Subcutaneous abdominal adipose tissue (tissue), 5 donors: ENCODE results near the gene CD68.

Experiments used
- H3K27ac ChIP-seq: one replicate; pipeline ENCODE4 v1.7.0; 2013; ENCODE audit warnings: low read depth, mild to moderate bottlenecking, inconsistent platforms, low read length, moderate library complexity
- H3K27me3 ChIP-seq, 5 donors: one replicate each; pipeline ENCODE4 v1.7.0; 2013; ENCODE audit warnings: low read length in 5 of 5, inconsistent platforms in 1 of 5; ENCODE audit not compliant: control insufficient read depth in 5 of 5, insufficient read depth in 4 of 5
- H3K36me3 ChIP-seq, 5 donors: one replicate each; pipeline ENCODE4 v1.7.0; 2013; ENCODE audit warnings: low read length in 5 of 5; ENCODE audit not compliant: control insufficient read depth in 5 of 5, insufficient read depth in 5 of 5
- H3K4me1 ChIP-seq, 5 donors: one replicate each; pipeline ENCODE4 v1.7.0; 2013; ENCODE audit warnings: low read length in 5 of 5, mild to moderate bottlenecking in 3 of 5, moderate library complexity in 1 of 5; ENCODE audit not compliant: control insufficient read depth in 5 of 5, insufficient read depth in 5 of 5
- H3K4me3 ChIP-seq, 5 donors: one replicate each; pipeline ENCODE4 v1.7.0; 2013; ENCODE audit warnings: low read length in 5 of 5, low read depth in 1 of 5
- H3K9ac ChIP-seq, 5 donors: one replicate each; pipeline ENCODE4 v1.7.0; 2013; ENCODE audit warnings: low read length in 5 of 5, mild to moderate bottlenecking in 4 of 5, moderate library complexity in 3 of 5
- H3K9me3 ChIP-seq, 5 donors: one replicate each; pipeline ENCODE4 v1.7.0; 2013; ENCODE audit warnings: low read length in 5 of 5; ENCODE audit not compliant: control insufficient read depth in 5 of 5
- donor health status: healthy.
- donor health status: healthy.
- donor health status: healthy.
- donor health status: healthy.
- donor health status: healthy.

Gene CD68

DNA sequence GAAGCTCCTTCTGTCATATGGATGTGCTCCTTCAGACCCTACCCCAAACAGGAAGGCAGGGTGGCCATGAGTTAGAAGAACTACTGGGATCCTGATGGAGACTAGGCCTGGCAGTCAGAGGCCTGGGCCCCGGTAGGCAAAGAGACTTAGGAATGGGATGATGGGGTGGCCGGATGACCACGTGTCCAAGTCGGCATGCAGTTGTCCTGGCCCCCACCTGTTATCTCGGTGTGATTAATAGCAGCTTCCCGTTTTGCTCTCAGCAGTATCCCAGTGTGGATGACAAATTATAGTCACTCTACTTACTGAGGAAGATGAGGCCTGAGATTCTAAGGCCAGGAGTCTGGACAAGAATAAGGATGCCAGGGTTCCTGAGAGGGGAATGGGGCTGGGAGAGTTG lies 29.1 kb upstream of the CD68 start:
- H3K9ac ChIP-seq = peak overlapping the region in 2 of 5 donors; percentile 68 to 71
- peak overlapping the region; percentile 62 for H3K27ac ChIP-seq
- H3K9me3 ChIP-seq = no peaks in the 10 kb centered on the region
- H3K36me3 ChIP-seq = peaks cover 0 to 23% (median 14%) of the 10 kb centered on the region in 5 donors
- peak overlapping the region in 1 of 5 donors; percentile 80 for H3K4me3 ChIP-seq
- H3K4me1 ChIP-seq = peaks cover 6 to 38% (median 23%) of the 10 kb centered on the region in 5 donors
- no peaks in the 10 kb centered on the region for H3K27me3 ChIP-seq

- peaks cover 6 to 42% (median 23%) of the 10 kb centered on the region in 5 donors for H3K4me1 ChIP-seq
- no peaks in the 10 kb centered on the region for H3K9me3 ChIP-seq
- H3K4me3 ChIP-seq = no peak overlapping the region
- H3K27ac ChIP-seq = no peak overlapping the region
- peaks cover 0 to 23% (median 14%) of the 10 kb centered on the region in 5 donors for H3K36me3 ChIP-seq
- no peak overlapping the region for H3K9ac ChIP-seq
- no peaks in the 10 kb centered on the region for H3K27me3 ChIP-seq
These were observed 28.0 kb upstream of the CD68 start for GRCh38 chr17:7551396-7551795.

DNA sequence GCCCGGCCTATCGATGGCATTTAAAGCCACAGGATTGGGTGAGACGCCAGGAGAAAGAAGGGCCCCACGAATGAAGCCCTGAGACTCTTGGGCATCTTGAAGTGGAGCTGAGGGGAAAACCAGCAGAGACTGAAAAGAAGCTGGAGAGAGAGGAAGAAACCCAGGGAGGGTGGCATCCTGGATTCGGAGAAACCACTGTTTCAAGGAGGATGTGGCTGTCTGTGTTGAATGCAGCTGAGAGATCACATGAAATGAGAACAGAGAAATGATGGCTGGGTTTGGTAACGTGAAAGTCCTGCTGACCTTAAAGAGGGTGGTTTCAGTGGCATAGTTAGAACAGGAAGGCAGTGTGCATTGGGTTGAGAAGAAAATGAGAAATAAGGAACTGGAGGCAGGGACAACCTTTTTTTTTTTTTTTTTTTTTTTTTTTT lies 26.8 kb upstream of the CD68 start:
- Histone ChIP-seq H3K9me3 (no peaks in the 10 kb centered on the region), H3K36me3 (peaks cover 0 to 23% (median 14%) of the 10 kb centered on the region in 5 donors), H3K4me3 (no peak overlapping the region), H3K4me1 (peaks cover 9 to 53% (median 33%) of the 10 kb centered on the region in 5 donors), H3K27me3 (no peaks in the 10 kb centered on the region), H3K9ac (peak overlapping the region in 1 of 5 donors; percentile 35), H3K27ac (no peak overlapping the region)

- Histone ChIP-seq H3K27ac (no peak overlapping the region), H3K27me3 (no peaks in the 10 kb centered on the region), H3K4me3 (no peak overlapping the region), H3K9me3 (no peaks in the 10 kb centered on the region), H3K9ac (no peak overlapping the region), H3K36me3 (peaks cover 0 to 23% (median 14%) of the 10 kb centered on the region in 5 donors), H3K4me1 (peaks cover 12 to 57% (median 37%) of the 10 kb centered on the region in 5 donors)
These were observed 26.1 kb upstream of the CD68 start for GRCh38 chr17:7553356-7553755.

DNA sequence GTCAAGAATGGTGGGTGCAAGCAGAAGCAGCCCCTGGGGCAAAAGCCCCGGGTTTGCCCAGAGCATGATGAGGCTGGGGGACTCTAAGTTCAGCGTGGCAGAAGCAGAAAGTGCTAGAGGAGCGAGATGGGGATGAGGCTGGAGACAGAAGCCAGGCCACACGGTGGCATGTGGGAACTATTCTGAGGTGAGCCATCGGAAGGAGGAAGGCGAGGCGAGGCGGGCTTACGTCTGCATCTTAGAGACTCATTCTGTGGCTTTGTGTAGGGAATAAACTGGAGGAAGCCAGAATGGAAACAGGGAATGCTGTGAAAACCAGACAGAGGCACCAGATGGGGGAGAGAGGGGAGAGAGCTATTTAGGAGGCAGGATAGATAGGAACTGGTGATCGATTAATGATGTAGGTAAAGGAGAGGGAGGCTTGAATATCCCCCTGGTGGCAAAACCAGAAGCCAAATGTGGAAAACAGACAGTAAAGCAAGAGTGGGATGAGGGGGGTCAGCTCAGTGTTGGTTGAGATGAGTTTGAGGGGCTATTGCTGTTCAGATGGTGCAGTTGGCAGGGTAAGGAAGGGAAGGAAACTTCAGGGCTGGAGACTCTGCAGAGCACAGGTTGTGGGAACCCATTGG lies 24.0 kb upstream of the CD68 start:
- Histone ChIP-seq H3K4me3 (no peak overlapping the region), H3K4me1 (peaks cover 8 to 59% (median 40%) of the 10 kb centered on the region in 5 donors), H3K27me3 (no peaks in the 10 kb centered on the region), H3K9me3 (no peaks in the 10 kb centered on the region), H3K36me3 (peaks cover 0 to 27% (median 14%) of the 10 kb centered on the region in 5 donors), H3K9ac (no peak overlapping the region), H3K27ac (no peak overlapping the region)

DNA sequence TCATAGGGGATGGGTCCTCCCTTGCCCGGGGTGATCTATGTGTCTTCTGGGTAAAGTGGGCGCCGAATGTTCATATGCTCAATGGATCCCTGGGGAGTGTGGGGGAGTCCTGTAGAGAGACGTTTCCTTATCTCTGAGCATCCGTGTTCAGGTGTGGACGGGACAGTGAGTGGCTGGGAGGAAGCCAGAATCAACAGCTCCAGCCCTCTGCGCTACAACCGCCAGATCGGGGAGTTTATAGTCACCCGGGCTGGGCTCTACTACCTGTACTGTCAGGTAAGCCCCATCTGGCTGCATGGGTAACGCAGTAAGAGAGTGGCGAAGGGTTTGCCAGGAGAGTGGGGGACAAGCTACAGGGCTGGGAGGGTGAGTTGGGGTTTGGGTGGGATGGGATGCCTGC lies 22.8 kb upstream of the CD68 start:
- Histone ChIP-seq H3K9ac (peak overlapping the region in 1 of 5 donors; percentile 76), H3K4me1 (peaks cover 8 to 66% (median 50%) of the 10 kb centered on the region in 5 donors), H3K27ac (no peak overlapping the region)

DNA sequence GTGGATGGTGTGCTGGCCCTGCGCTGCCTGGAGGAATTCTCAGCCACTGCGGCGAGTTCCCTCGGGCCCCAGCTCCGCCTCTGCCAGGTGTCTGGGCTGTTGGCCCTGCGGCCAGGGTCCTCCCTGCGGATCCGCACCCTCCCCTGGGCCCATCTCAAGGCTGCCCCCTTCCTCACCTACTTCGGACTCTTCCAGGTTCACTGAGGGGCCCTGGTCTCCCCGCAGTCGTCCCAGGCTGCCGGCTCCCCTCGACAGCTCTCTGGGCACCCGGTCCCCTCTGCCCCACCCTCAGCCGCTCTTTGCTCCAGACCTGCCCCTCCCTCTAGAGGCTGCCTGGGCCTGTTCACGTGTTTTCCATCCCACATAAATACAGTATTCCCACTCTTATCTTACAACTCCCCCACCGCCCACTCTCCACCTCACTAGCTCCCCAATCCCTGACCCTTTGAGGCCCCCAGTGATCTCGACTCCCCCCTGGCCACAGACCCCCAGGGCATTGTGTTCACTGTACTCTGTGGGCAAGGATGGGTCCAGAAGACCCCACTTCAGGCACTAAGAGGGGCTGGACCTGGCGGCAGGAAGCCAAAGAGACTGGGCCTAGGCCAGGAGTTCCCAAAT lies 22.2 kb upstream of the CD68 start:
- Histone ChIP-seq H3K27ac (peak overlapping the region; percentile 94), H3K4me3 (peak overlapping the region in 1 of 5 donors; percentile 79), H3K9me3 (no peaks in the 10 kb centered on the region), H3K36me3 (peaks cover 0 to 15% (median 5%) of the 10 kb centered on the region in 5 donors), H3K27me3 (no peaks in the 10 kb centered on the region), H3K4me1 (peaks cover 8 to 69% (median 51%) of the 10 kb centered on the region in 5 donors), H3K9ac (peak overlapping the region; percentile 76 to 88 (median 81))

More for the DNA sequence above, 22.8 kb upstream of the CD68 start:
- Histone ChIP-seq H3K27me3 (no peaks in the 10 kb centered on the region), H3K4me3 (no peak overlapping the region), H3K36me3 (peaks cover 0 to 15% (median 5%) of the 10 kb centered on the region in 5 donors), H3K9me3 (no peaks in the 10 kb centered on the region)

DNA sequence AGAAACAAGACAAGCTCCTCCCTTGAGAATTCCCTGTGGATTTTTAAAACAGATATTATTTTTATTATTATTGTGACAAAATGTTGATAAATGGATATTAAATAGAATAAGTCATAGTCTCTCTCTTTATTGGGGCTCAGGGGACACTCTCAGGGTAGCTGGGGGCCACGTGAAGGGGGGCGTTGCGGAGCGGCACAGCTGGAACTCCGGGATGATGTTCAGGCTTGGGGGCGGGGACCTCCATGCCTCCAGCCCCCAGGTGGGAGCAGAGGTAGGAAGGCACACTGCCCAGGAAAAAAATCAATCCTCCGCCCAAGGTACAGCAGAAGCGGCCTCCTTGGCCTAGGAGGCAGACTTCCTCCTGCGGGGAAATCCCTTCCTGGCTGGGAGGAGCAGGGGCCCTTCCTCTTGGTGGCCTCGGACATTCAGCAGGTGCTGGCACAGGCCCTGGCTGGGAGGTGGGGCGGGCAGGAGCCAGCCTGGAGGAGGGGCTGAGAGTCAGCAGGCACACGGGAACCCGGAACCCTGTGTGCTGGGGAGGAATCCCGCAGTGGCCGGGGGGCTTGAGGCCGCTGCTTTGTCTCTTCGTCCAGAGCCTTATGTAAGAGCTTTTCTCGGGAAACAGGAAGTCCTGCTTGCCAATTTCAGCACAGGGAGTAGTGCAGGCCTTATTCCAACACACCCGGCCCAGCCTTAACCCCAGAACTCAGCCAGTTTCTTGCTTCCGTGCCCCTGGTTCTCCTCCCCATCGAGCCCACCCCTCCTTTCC lies 21.5 kb upstream of the CD68 start:
- H3K4me3 ChIP-seq = peak overlapping the region; percentile 55 to 79 (median 77)
- peaks cover 11 to 76% (median 58%) of the 10 kb centered on the region in 5 donors for H3K4me1 ChIP-seq
- peak overlapping the region; percentile 76 to 88 (median 81) for H3K9ac ChIP-seq
- H3K27ac ChIP-seq = peak overlapping the region; percentile 94
- no peaks in the 10 kb centered on the region for H3K27me3 ChIP-seq
- H3K9me3 ChIP-seq = no peaks in the 10 kb centered on the region
- H3K36me3 ChIP-seq = peaks cover 0 to 15% (median 5%) of the 10 kb centered on the region in 5 donors

- Histone ChIP-seq H3K4me1 (peaks cover 11 to 78% (median 64%) of the 10 kb centered on the region in 5 donors), H3K4me3 (peak within 1 kb of the TSS; percentile 55 to 79 (median 77))
These were observed 20.7 kb upstream of the CD68 start, which contains the start of gene TNFSF13 for GRCh38 chr17:7558544-7559319. TSS of gene TNFSF13 (plus strand) at chr17:7558750. CDS start at chr17:7559040, 290 bp downstream.

More at GRCh38 chr17:7558544-7559319, 20.7 kb upstream of the CD68 start, which contains the start of gene TNFSF13:
- H3K27ac ChIP-seq = peak within 1 kb of the TSS; percentile 97
- no peaks in the 10 kb centered on the region for H3K9me3 ChIP-seq
- H3K9ac ChIP-seq = peak within 1 kb of the TSS; percentile 76 to 88 (median 81)
- H3K27me3 ChIP-seq = no peaks in the 10 kb centered on the region
- H3K36me3 ChIP-seq = peaks cover 0 to 15% (median 6%) of the 10 kb centered on the region in 5 donors
